ENCODE data around the gene ADAMTS8. TPM values are rescaled to one million over a fixed set of nuclear protein-coding genes. Genes with fewer than 3 reads are reported as not detected.
A peak's percentile ranks its signal among the peaks of the same experiment; 100 is the strongest.

ADAMTS8 gene
- total RNA-seq, 4 donors from 2014 or later = 23.5 to 55.5 (median 29.8) TPM

DNA sequence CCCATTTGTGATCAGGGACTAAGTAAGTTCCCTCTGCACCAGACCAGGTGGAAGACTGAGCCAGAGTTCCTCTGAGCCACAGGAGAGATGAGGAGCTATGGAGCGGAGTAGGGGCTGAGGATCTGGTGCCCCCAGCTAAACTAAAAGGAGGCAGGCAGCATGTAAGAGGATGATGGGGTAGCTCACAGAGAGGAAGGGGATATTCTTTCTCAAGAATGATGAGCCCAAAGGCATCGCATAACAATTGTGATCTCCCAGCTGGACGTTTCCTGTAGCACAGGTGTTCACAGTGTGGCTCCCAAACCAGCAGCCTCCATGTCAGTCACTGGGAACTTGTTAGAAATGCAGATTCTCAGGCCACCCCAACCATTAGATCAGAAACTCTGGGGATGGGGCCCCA is 24.4 kb downstream of the ADAMTS8 start:
- Histone ChIP-seq H3K4me3 (no peak overlapping the region), H3K9me3 (no peaks in the 10 kb centered on the region), H3K36me3 (peaks cover 0 to 8% (median 6%) of the 10 kb centered on the region in 4 donors), H3K4me1 (peaks cover 34 to 63% (median 55%) of the 10 kb centered on the region in 4 donors), H3K27me3 (no peaks in the 10 kb centered on the region), H3K27ac (replicated peaks in 1 of 4) (peak overlapping the region; percentile 78 to 83 (median 82))
- 100% methylated on average over 2 of the region's 3 CpGs for WGBS
- TF ChIP-seq EP300 (IDR thresholded peaks at IDR 0.05) = no peak
- no peak for TF ChIP-seq POLR2AphosphoS5 (IDR thresholded peaks at IDR 0.05)
- intact Hi-C loops (cut with DNase I) = no loop called here
- DNase-seq (ENCODE audit: extremely low spot score) = no peak

DNA sequence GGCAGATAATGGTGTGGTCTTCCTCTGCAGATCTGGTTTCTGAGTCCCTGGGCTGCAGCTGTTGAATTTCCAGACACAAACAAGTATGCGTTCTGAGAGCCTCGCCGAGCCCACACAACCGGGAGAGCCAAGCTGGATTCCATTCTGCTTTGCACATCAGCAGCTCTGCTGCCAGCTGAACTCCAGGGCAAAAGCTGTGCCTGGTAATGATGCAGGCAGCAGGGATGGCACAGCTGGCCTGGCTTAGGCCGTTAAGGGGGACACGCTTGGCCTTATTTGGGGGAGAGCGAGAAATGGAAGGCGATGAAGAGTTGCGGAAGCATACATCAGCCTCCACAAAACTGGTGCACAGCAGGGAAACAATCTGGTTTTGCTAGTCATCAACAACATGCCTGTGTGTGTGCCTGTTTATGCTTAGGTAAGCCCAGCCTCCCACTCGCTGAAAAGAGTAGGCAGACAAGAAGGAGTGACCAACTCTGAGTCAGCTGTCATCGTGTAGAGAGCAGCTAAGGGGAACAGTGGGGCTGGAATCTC is 25.1 kb downstream of the ADAMTS8 start:
- Histone ChIP-seq H3K4me1 (peaks cover 32 to 57% (median 50%) of the 10 kb centered on the region in 4 donors), H3K9me3 (no peaks in the 10 kb centered on the region), H3K36me3 (peaks cover 0 to 8% (median 6%) of the 10 kb centered on the region in 4 donors), H3K27me3 (no peaks in the 10 kb centered on the region), H3K27ac (replicated peaks in 1 of 4) (peak overlapping the region; percentile 78 to 83 (median 82)), H3K4me3 (no peak overlapping the region)
- 49% methylated on average over 10 of the region's 11 CpGs for WGBS
- no peak for DNase-seq (ENCODE audit: extremely low spot score)
- TF ChIP-seq CTCF (IDR thresholded peaks at IDR 0.05) (no peak), POLR2AphosphoS5 (IDR thresholded peaks at IDR 0.05) (peak; percentile 78 to 80), EP300 (IDR thresholded peaks at IDR 0.05) (peak; percentile 50), POLR2A (IDR thresholded peaks at IDR 0.05; ENCODE audit: low read depth) (no peak)
- intact Hi-C loops (cut with DNase I) = no loop called here

GRCh38 chr11:130402570-130402969 is 25.8 kb downstream of the ADAMTS8 start:
- H3K4me3 ChIP-seq = no peak overlapping the region
- WGBS = 47% methylated on average over 2 of the region's 2 CpGs
- DNase-seq (ENCODE audit: extremely low spot score) = no peak
- no peaks in the 10 kb centered on the region for H3K9me3 ChIP-seq
- no peak for TF ChIP-seq EP300 (IDR thresholded peaks at IDR 0.05)
- TF ChIP-seq POLR2A (IDR thresholded peaks at IDR 0.05; ENCODE audit: low read depth) = no peak
- TF ChIP-seq CTCF (IDR thresholded peaks at IDR 0.05) = no peak
- no peak for TF ChIP-seq POLR2AphosphoS5 (IDR thresholded peaks at IDR 0.05)
- no peaks in the 10 kb centered on the region for H3K27me3 ChIP-seq
- H3K36me3 ChIP-seq = peaks cover 0 to 8% (median 6%) of the 10 kb centered on the region in 4 donors
- intact Hi-C loops (cut with DNase I) = no loop called here
- peaks cover 30 to 49% (median 42%) of the 10 kb centered on the region in 4 donors for H3K4me1 ChIP-seq
- H3K27ac ChIP-seq (replicated peaks in 1 of 4) = peak overlapping the region; percentile 78 to 83 (median 82)

DNA sequence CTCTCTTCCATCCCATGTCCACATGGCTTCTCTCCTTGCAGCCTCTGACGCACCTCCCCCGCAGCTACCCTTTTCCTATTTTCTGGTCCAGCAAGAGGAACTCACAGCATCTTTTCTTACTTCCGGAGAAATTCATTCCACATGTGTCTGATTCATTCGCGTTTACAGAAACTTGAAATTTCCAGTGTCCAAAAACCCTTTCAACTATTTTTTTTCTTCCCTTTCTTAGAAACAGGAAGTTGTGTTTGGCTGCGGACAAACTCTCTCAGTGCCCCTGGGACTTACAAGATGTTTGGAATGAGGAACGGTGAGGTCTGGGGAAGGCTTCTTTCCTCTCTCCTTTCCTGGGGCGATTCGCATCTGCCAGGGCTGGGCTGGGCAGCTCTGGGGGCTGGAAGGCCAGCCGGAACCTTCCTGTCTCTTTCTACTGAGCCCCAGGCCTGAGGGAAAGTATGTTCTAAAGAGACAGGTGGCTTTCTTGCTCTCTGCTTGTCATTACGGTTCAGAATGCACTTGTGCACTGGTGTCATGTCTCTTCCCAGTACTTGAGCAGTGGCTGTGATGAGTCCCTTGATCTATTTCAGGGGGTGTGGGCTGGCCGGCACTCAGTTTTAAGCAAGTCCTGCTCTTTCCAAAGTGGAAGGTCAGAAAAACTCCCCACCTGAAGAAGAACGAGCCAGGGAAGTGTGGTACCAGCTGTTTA is 27.5 kb downstream of the ADAMTS8 start:
- 49% methylated on average over 12 of the region's 13 CpGs for WGBS
- no peaks in the 10 kb centered on the region for H3K27me3 ChIP-seq
- peaks cover 30 to 46% (median 41%) of the 10 kb centered on the region in 4 donors for H3K4me1 ChIP-seq
- no peaks in the 10 kb centered on the region for H3K9me3 ChIP-seq
- H3K27ac ChIP-seq (replicated peaks in 1 of 4) = peak overlapping the region; percentile 32 to 83 (median 68)
- H3K36me3 ChIP-seq = peaks cover 0 to 8% (median 6%) of the 10 kb centered on the region in 4 donors
- H3K4me3 ChIP-seq = no peak overlapping the region
- no peak for DNase-seq (ENCODE audit: extremely low spot score)
- TF ChIP-seq POLR2A (IDR thresholded peaks at IDR 0.05; ENCODE audit: low read depth) = no peak
- no peak for TF ChIP-seq EP300 (IDR thresholded peaks at IDR 0.05)
- no peak for TF ChIP-seq POLR2AphosphoS5 (IDR thresholded peaks at IDR 0.05)
- no peak for TF ChIP-seq CTCF (IDR thresholded peaks at IDR 0.05)
- intact Hi-C loops (cut with DNase I) = no loop called here

DNA sequence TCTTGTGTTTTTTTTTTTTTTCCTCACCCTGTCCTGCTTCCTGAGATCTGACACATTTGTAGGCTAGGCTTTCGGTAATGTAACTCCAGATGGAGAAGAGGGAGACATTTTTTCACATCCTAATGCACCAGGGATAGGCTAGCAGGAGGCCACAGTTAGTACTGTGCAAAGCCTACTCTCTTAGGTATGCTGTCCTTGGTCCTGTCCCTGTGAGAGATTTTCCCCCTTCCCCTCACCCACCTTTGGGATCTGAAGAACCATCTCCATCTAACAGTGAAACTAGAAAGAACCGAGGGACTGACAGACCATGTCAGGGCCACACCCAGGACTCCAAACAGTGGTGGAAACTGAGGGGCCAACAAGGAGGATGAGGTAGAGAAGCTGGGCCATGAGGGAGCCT is 29.2 kb downstream of the ADAMTS8 start:
- 91% methylated on average over 2 of the region's 2 CpGs for WGBS
- H3K27me3 ChIP-seq = no peaks in the 10 kb centered on the region
- TF ChIP-seq POLR2A (IDR thresholded peaks at IDR 0.05; ENCODE audit: low read depth) = no peak
- TF ChIP-seq POLR2AphosphoS5 (IDR thresholded peaks at IDR 0.05) = no peak
- no peak for TF ChIP-seq EP300 (IDR thresholded peaks at IDR 0.05)
- TF ChIP-seq CTCF (IDR thresholded peaks at IDR 0.05) = no peak
- no peaks in the 10 kb centered on the region for H3K9me3 ChIP-seq
- no peak overlapping the region for H3K4me3 ChIP-seq
- no peak overlapping the region for H3K27ac ChIP-seq (replicated peaks in 1 of 4)
- intact Hi-C loops (cut with DNase I) = no loop called here
- no peak for DNase-seq (ENCODE audit: extremely low spot score)
- no peaks in the 10 kb centered on the region for H3K36me3 ChIP-seq
- H3K4me1 ChIP-seq = peaks cover 30 to 40% (median 40%) of the 10 kb centered on the region in 4 donors

Data from esophagus muscularis mucosa (tissue), 4 donors.